NCI-H2196 treated with DMSO at 0.1 percent for 48 hours (cell line): Measurements from ENCODE around the gene MRPL19.

Experiments
- DNase-seq: peaks from one replicate; lab custom pipeline; 2025; ENCODE audit not compliant: unreplicated experiment; lab: John Stamatoyannopoulos, UW

The MRPL19 gene

GRCh38 chr2:75614162-75614651 is 32.4 kb upstream of the MRPL19 start:
- DNase-seq, result no peak

- no peak for DNase-seq
These were observed 30.2 kb upstream of the MRPL19 start for GRCh38 chr2:75616406-75616805.

- no peak for DNase-seq
These were observed 29.6 kb upstream of the MRPL19 start for GRCh38 chr2:75616933-75617332.

GRCh38 chr2:75619956-75620740 is 26.4 kb upstream of the MRPL19 start:
- no peak for DNase-seq

- no peak for DNase-seq
These were observed 25.4 kb upstream of the MRPL19 start for GRCh38 chr2:75621228-75621627.

- no peak for DNase-seq
These were observed 24.1 kb upstream of the MRPL19 start for GRCh38 chr2:75622500-75622899.

GRCh38 chr2:75622929-75623328 is 23.7 kb upstream of the MRPL19 start:
- DNase-seq, result no peak

- DNase-seq, result peak; percentile 11
These were observed 18.6 kb upstream of the MRPL19 start for GRCh38 chr2:75627902-75628504.

GRCh38 chr2:75632091-75632701 is 14.4 kb upstream of the MRPL19 start:
- DNase-seq, result no peak

- no peak for DNase-seq
These were observed 13.8 kb upstream of the MRPL19 start for GRCh38 chr2:75632813-75633212.

- DNase-seq, result no peak
These were observed 13.0 kb upstream of the MRPL19 start for GRCh38 chr2:75633620-75634019.

- no peak for DNase-seq
These were observed 11.6 kb upstream of the MRPL19 start for GRCh38 chr2:75634945-75635344.

- no peak for DNase-seq
These were observed 9.0 kb upstream of the MRPL19 start for GRCh38 chr2:75637568-75637967.

GRCh38 chr2:75640621-75641121 is 5.9 kb upstream of the MRPL19 start:
- no peak for DNase-seq

- no peak for DNase-seq
These were observed 5.0 kb upstream of the MRPL19 start for GRCh38 chr2:75641587-75641986.

- no peak for DNase-seq
These were observed 2.6 kb upstream of the MRPL19 start for GRCh38 chr2:75643980-75644379.

- no peak for DNase-seq
These were observed 940 bp upstream of the MRPL19 start for GRCh38 chr2:75645643-75646042.

GRCh38 chr2:75646090-75646582 is 447 bp upstream of the MRPL19 start:
- DNase-seq, result no peak

- no peak for DNase-seq
These were observed 1.2 kb downstream of the MRPL19 start for GRCh38 chr2:75647771-75648170.

GRCh38 chr2:75654012-75654411 is 7.4 kb downstream of the MRPL19 start:
- no peak for DNase-seq

GRCh38 chr2:75655861-75656260 is 9.3 kb downstream of the MRPL19 start:
- DNase-seq, result no peak

- no peak for DNase-seq
These were observed 10.0 kb downstream of the MRPL19 start for GRCh38 chr2:75656563-75656962.
